HG03196 (cell line): ENCODE results near the gene BMI1.
A peak's percentile ranks its signal among the peaks of the same experiment; 100 is the strongest.

ENCODE experiments used
- ATAC-seq: cut with Tn5 transposase; IDR thresholded peaks from one replicate; pipeline ENCODE4 v1.9.1; 2021; ENCODE audit not compliant: unreplicated experiment

BMI1 gene

DNA sequence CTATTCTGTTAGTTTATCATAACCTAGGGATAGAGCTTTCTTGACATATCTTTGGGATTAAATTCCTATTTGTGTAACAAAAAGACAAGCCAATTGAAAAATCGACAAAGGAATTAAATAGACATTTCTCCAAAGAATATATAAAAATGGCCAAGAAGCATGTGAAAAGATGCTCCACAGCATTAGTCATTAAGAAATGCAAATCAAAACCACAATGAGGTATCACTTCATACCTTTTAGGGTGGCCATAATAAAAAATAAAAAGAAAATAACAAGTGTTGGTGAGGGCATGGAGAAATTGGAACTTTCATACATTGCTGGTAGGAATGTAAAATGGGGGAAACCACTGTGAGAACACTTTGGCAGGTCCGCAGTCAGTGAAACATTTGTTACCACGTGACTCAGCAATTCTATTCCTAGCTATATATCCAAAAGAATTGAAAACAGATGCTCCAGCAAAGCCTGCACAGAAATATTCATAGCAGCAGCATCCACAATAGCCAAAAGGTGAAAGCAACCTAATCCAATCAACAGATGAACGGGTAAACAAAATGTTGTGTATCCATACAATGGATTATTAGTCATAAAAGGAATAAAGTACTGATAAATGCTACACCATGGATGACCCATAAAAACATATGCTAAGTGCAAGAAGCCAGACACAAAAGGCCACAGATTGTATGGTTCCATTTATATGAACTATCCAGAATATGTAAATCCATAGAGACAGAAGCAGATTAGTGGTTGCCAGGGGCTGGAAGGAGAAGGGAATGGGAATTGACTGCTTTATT lies 44.9 kb downstream of the BMI1 start:
- no peak for ATAC-seq

DNA sequence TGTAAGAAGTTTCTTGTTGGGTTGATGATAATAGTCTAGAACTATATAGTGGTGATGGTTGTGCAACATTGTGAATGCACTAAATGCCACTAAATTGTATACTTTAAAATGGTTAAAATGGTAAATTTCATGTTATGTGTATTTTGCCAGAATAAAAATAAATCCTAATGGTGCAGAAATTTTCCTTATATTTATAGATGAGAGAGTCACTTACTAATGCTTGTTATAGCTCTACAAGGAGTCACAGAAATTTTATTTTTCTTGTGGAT lies 45.5 kb downstream of the BMI1 start:
- no peak for ATAC-seq

DNA sequence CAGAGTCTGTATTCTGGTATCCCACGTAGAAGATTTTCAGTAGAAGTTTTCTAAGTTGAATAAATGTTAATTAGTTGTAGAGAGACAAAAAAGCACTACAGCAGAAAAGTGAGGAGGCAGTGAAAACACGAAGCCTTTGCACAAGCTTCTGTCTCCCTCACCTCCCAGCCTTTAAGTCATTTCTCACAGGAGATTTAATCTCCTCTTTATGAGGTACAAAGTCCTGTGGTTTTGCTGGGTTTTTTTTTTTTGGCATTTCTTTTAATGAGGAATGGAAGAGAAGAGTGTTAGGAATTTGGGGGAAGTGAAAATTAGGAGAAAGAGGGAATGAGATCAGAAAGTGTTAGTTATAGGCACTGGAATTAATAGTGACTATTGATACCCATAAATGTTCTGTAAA lies 45.9 kb downstream of the BMI1 start:
- ATAC-seq, result no peak

DNA sequence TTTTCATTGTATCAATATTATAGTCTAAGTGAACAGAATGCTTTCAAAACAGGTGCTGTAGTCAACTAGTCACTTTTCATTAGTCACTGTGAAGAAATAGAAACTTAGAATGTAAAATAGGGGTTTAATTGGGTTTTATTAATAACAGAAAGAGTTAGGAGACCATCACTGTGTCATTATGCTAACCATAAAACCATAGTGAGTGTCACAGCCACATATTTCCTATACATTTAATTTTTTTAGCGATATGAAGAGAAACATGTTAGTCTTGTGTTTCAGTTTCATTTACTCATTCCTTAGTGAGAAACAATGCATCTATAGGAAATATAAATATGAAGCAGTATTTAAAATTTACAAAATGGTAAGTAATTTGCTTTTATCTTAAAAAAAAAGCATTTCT lies 46.6 kb downstream of the BMI1 start:
- ATAC-seq, result no peak

DNA sequence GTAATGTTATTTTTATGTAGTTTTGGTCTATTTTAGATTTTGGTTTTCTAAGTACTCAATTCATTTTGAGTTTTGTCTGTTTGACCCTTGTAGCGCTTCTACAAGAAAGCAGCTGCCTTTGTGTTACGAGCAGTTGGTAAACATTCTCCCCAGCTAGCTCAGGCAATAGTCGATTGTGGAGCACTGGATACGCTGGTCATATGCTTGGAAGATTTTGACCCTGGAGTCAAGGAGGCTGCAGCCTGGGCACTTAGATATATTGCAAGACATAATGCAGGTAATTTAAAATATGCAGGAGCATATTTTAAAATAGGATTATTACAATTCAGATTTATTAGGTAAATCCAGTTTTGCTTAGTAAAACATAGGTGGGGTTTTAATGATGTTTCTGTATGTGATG lies 47.5 kb downstream of the BMI1 start:
- ATAC-seq, result no peak

DNA sequence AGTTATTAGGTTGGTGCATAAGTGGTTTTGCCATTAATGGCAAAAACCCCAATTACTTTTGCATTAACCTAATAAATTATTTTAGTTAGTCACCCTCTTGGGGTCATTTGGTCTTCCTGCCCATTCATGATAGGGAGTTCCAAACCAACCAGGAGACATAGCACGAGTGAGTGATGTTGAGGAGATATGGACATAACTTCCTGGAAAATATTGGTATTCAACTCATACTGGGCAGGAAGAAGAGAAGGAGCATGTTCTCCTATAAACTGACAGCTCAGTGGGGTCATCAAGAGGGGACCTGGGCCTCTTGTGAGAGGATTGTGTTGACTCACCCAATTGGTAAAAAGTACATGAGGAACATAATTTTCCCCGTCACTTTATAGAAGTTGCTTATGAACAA lies 48.1 kb downstream of the BMI1 start:
- no peak for ATAC-seq

DNA sequence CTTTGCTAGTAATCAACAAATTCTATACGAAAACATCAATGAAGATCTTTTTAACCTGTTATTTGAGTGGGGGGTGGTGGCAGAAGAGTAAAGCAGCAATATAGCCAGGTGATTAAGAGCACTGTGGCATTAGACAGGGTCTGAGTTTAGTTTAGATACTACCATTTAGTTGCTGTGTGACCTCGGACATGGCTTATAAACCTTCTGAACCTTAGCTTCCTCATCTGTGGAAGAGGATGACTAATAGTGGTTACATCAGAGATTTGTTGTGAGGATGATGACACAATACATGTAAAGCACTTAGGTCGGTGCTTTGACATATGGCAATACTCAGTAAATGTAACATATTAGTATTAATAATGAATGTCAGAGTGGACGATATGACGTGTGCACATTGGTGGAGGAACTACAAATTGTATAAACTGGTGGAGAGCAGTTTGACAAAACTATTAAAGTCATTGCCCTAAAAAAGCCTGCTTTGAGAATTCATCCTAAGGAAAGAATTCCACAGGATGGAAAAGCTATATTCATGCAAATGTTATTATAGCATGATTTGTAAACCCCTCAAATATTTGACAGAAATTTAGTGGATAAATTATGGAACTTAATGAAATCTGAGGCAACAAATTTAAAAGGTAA lies 48.7 kb downstream of the BMI1 start:
- no peak for ATAC-seq

DNA sequence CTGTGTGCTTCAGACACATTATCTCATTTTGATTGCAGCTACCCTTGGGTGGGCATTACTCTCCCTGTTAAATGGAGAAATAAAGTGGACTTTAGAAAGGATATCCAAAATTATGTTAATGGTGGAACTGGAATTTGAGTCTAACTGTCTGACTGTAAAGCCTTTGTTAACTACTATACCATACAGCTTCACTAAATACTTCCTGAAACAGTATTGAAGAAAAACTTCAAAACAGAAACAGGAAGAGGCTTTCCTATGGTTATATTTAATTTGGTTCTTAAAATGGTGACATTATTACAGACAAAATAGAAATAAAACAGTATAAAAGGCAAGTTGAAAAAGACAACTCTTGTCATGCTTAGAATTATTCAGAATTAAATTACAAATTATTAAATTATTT lies 49.4 kb downstream of the BMI1 start:
- no peak for ATAC-seq

DNA sequence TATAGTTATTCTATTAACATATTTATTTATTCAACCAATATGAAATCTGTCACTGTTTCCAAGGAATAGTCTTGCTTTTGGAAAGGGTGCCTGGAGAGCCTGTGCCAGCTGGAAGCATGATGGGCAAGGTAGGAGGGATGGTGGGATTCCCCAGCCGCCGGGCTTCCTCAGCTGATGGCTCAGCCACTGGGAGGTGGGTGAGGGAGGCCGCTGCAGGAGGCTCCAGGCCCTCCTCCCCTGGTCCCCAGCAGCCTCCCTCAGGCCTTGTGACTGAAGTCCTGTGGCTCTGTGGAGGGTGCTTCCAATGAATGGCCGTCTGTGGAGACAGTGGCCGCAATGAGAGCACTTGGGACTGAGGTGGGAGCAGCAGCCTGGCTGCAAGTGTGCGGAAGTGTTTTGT lies 51.4 kb downstream of the BMI1 start:
- no peak for ATAC-seq

DNA sequence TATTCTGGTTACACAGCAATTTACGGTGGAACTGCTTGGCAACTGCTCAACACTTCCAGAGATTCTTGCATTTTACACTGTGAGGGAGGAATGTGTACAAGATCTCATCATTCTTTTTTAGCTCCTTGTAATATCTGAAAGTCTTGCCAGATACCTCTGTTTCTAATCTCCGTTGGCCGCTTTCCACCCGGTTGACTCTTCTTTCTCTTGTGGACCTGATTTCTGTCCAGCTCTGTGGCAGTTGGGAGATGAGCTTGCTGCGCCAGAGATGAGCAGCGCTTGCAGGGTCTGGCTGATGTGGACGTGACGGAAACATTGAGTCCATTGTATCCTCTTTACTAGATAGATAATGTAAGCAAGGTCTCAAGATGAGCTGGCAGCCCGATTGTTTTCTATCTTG lies 52.0 kb downstream of the BMI1 start:
- ATAC-seq, result no peak

DNA sequence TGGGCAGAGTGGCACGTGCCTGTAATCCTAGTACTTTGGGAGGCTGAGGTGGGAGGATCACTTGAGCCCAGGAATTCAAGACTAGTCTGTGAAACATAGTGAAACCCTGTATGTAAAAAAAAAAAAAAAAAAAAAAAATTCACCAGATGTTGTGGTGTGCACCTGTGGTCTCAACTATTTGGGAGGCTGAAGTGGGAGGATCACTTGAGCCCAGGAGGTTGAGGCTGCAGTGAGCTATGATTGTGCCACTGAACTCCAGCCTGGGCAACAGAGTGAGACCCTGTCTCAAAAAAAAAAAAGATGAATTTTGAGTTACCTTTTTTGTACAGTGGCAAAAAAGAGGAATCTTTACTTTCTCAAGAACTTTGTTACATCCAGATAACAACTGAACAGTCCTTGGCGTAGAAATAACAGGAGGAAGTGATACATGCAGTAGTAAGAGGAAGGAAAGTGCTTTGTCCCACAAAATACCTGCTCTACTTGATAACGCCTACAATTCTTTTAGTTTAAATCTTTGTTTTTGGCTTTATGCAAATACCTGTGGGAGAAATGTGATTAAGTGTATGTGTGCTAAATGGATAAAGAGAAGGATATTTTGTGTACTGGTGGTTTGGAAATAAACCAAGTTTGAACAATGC lies 53.7 kb downstream of the BMI1 start:
- no peak for ATAC-seq

DNA sequence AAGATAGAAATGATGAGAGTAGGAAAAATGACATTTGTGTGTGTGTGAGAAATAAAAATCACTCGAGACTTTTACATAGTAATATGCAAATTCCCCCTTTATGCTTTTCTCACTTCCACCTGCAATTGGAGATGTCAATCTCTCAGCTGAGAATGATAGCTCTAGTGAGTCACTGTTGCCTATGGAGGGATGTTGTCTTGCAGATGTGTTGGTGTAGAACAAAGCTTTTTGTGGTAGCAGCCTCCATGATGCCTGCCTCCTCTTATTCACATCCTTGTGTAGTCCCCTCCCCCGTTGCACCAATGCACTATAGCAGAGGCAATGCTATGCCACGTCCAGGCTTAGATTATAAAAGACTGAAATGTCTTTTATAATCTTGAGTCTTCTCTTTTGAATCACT lies 58.2 kb downstream of the BMI1 start:
- ATAC-seq, result peak; percentile 59
